Vagina (tissue), 2 donors: ENCODE results near the gene ZNF615. TPM values are rescaled to one million over a fixed set of nuclear protein-coding genes. Genes with fewer than 3 reads are reported as not detected.
"Not testable (repeated sequence)": the region's sequence is repeated elsewhere in the genome, so short reads cannot be mapped to it uniquely, and the experiment has no call there.

Source experiments
- DNase-seq, 2 donors: peaks; one replicate each; pipeline ENCODE4 v3.0.0-alpha.2; 2017; ENCODE audit errors: extremely low spot score in 2 of 2
- H3K27ac ChIP-seq: fragments of 200-600 bp; sonication (generic); one replicate; pipeline ENCODE4 v1.5.1; 2019
- H3K27me3 ChIP-seq: fragments of 200-600 bp; sonication (generic); one replicate; pipeline ENCODE4 v1.5.1; 2019
- H3K36me3 ChIP-seq, 2 donors: fragments of 200-600 bp; sonication (generic); one replicate each; pipeline ENCODE4 v1.5.1; 2017 to 2019
- H3K4me1 ChIP-seq: fragments of 200-600 bp; sonication (generic); one replicate; pipeline ENCODE4 v1.5.1; 2019
- H3K4me3 ChIP-seq, 2 donors: fragments of 200-600 bp; sonication (generic); 1 replicate in 1 of 2; 2 replicates in 1 of 2; pipeline ENCODE4 v1.5.1; 2016 to 2019
- H3K9me3 ChIP-seq: fragments of 200-600 bp; sonication (generic); one replicate; pipeline ENCODE4 v1.5.1; 2019
- CTCF ChIP-seq, 3 experiments: fragments of 450-650 bp in 2 of 3; fragments of 200-600 bp in 1 of 3; sonication (generic) in 1 of 3; IDR thresholded peaks; one replicate each; pipeline ENCODE4 v1.5.1; 2017 to 2019; ENCODE audit warnings: antibody characterized with exemption in 3 of 3, mild to moderate bottlenecking in 2 of 3, moderate library complexity in 2 of 3
- POLR2A ChIP-seq, 2 donors: fragments of 450-650 bp; IDR thresholded peaks; one replicate each; pipeline ENCODE4 v1.6.1; 2017; ENCODE audit warnings: antibody characterized with exemption in 2 of 2, mild to moderate bottlenecking in 2 of 2, moderate library complexity in 2 of 2
- POLR2AphosphoS5 ChIP-seq, 2 donors: sonication (generic); formaldehyde crosslinking; IDR thresholded peaks; one replicate each; pipeline ENCODE4 v1.9.0; 2017; ENCODE audit warnings: antibody characterized with exemption in 2 of 2, mild to moderate bottlenecking in 2 of 2, low read depth in 1 of 2; ENCODE audit not compliant: insufficient read depth in 1 of 2
- intact Hi-C: fragments of 100-400 bp; cut with DNase I; formaldehyde crosslinking; loops from one replicate; pipeline ENCODE4 v1.15.1; 2023
- total RNA-seq: library from RNA; depleted of rRNA; stranded (reverse); fragments of >200 nt; gene quantifications from one replicate; pipeline ENCODE4 v1.2.3, GENCODE V29; 2016

ZNF615 gene
- total RNA-seq, 1 donor from 2014 or later: 6.4 TPM

- peaks cover 70% of the 10 kb centered on the region for H3K9me3 ChIP-seq
- no peaks in the 10 kb centered on the region for H3K4me1 ChIP-seq
- no peak for DNase-seq
- H3K4me3 ChIP-seq: peak overlapping the region in 1 of 2 donors; percentile 9
- H3K27me3 ChIP-seq: no peaks in the 10 kb centered on the region
- H3K36me3 ChIP-seq: peaks cover 12 to 57% of the 10 kb centered on the region in 2 donors
- intact Hi-C loops: no loop called here
- no peak overlapping the region for H3K27ac ChIP-seq
- TF ChIP-seq POLR2AphosphoS5 (IDR thresholded peaks at IDR 0.05; ENCODE audit: insufficient read depth in 1 of 2, low read depth in 1 of 2) (no peak), CTCF (IDR thresholded peaks at IDR 0.05) (no peak), POLR2A (IDR thresholded peaks at IDR 0.05) (no peak)
These were observed 14.6 kb downstream of the ZNF615 start for GRCh38 chr19:51993422-51993821.

- DNase-seq: peak in 1 of 2 donors; percentile 89
- TF ChIP-seq CTCF (IDR thresholded peaks at IDR 0.05) (no peak), POLR2AphosphoS5 (IDR thresholded peaks at IDR 0.05; ENCODE audit: insufficient read depth in 1 of 2, low read depth in 1 of 2) (peak in 1 of 2 donors; percentile 100), POLR2A (IDR thresholded peaks at IDR 0.05) (no peak)
- Histone ChIP-seq H3K27me3 (no peaks in the 10 kb centered on the region), H3K4me1 (peaks cover 12% of the 10 kb centered on the region), H3K9me3 (peaks cover 27% of the 10 kb centered on the region), H3K27ac (peak within 1 kb of the TSS; percentile 80), H3K36me3 (peaks cover 0 to 12% of the 10 kb centered on the region in 2 donors), H3K4me3 (peak within 1 kb of the TSS; percentile 85 to 88)
- intact Hi-C loops: no loop called here
These were observed 21.4 kb downstream of the ZNF615 start, which contains the start of gene ZNF350 for GRCh38 chr19:51986309-51987291. ZNF350 (minus strand) TSS chr19:51986840; CDS start chr19:51974360, 12,480 bp downstream.

GRCh38 chr19:51983361-51983760, 24.6 kb downstream of the ZNF615 start:
- Histone ChIP-seq H3K27me3 (no peaks in the 10 kb centered on the region), H3K4me1 (peaks cover 12% of the 10 kb centered on the region), H3K9me3 (peaks cover 32% of the 10 kb centered on the region), H3K36me3 (peaks cover 0 to 38% of the 10 kb centered on the region in 2 donors), H3K27ac (no peak overlapping the region), H3K4me3 (no peak overlapping the region)
- intact Hi-C loops: no loop called here
- DNase-seq: no peak
- TF ChIP-seq POLR2AphosphoS5 (IDR thresholded peaks at IDR 0.05; ENCODE audit: insufficient read depth in 1 of 2, low read depth in 1 of 2): no peak
- TF ChIP-seq POLR2A (IDR thresholded peaks at IDR 0.05): no peak
- TF ChIP-seq CTCF (IDR thresholded peaks at IDR 0.05): no peak

DNA sequence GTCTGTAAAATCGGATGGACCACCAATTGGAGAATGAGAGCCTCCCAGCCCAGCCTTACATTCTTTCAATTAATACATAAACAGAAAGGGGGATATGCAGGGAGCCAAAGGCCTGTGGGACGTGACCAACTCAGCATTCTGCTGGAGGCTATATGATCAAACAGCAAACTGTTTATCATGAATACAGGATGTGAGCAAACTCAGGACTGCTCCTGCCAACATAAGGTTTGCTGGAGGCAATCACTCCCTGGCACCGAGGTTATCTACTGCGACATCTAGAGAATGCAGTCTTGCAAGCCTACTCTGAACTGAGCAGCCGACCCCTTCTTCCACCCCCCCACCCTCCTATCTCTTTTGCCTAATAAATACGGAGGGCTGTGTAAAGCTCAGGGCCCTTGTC, 27.1 kb downstream of the ZNF615 start:
- H3K27me3 ChIP-seq, H3K4me3 ChIP-seq, H3K27ac ChIP-seq, H3K4me1 ChIP-seq, intact Hi-C loops, DNase-seq: not testable (repeated sequence)
- peaks cover 0 to 59% of the 10 kb centered on the region in 2 donors for H3K36me3 ChIP-seq
- H3K9me3 ChIP-seq: peaks cover 50% of the 10 kb centered on the region

DNA sequence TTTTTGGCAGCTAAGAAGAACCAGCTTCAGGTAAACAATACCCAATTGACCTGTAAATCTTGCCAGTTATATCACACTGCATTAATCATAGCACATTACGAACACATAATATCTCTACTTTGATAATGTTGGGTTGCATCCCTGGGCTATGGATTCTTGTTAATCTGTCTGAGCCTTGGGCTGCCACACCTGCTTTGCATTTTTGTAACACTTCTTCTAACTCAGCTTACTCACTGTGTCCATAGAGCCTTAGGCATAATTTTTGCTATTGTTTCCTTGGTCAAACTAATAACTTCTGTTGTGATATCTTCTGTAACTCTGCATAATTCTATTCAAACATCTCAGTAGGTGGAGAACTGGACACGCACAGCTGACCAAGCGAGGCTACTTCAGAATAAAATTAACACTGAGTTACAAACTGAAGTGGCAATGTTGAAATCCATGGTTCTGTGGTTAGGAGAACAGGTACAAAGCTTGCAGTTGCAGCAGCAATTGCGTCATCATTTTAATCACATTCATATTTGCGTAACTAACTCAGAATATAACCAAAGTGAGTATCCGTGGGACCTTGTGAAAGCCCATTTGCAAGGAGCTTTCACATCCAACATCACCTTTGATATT, 27.8 kb downstream of the ZNF615 start:
- H3K9me3 ChIP-seq: peaks cover 55% of the 10 kb centered on the region
- peaks cover 2% of the 10 kb centered on the region for H3K4me1 ChIP-seq
- intact Hi-C loops: no loop called here
- no peak overlapping the region for H3K27ac ChIP-seq
- TF ChIP-seq POLR2AphosphoS5 (IDR thresholded peaks at IDR 0.05; ENCODE audit: insufficient read depth in 1 of 2, low read depth in 1 of 2) (no peak), POLR2A (IDR thresholded peaks at IDR 0.05) (no peak), CTCF (IDR thresholded peaks at IDR 0.05) (no peak)
- no peak overlapping the region for H3K4me3 ChIP-seq
- H3K36me3 ChIP-seq: peaks cover 0 to 65% of the 10 kb centered on the region in 2 donors
- no peak for DNase-seq
- H3K27me3 ChIP-seq: no peaks in the 10 kb centered on the region
